ENCODE data around the gene LMAN2L. TPM values are rescaled to one million over a fixed set of nuclear protein-coding genes. Genes with fewer than 3 reads are reported as not detected.
A peak's percentile ranks its signal among the peaks of the same experiment; 100 is the strongest.

LMAN2L gene
- polyA plus RNA-seq, 1 of the 3 experiments (the other 2 are of a cell fraction), result 17.7 TPM

DNA sequence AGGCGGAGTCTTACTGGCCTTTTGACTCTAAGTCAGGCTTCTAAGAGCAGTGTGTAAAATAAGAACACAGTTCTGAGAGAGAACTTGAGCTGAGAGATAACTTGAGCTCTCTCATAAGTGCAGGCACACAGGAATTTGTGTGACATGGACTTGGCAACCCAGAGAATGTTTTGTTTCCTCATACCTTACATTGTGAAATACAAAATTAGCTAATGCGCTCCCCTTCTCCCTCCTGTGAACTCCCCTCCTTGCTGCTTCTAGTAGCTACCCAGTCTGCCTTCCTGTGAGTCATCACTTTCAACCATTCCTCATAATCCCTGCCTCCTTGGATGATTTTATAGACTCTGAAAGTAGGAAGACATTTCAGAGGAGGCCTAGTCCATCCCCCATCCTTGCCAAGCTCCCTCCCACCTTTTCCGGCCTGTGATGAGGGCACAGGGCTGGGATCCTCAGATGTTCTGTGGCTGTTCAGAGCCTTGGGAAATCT lies 74.7 kb downstream of the LMAN2L start (continued):
- TF ChIP-seq, protein P1, sequence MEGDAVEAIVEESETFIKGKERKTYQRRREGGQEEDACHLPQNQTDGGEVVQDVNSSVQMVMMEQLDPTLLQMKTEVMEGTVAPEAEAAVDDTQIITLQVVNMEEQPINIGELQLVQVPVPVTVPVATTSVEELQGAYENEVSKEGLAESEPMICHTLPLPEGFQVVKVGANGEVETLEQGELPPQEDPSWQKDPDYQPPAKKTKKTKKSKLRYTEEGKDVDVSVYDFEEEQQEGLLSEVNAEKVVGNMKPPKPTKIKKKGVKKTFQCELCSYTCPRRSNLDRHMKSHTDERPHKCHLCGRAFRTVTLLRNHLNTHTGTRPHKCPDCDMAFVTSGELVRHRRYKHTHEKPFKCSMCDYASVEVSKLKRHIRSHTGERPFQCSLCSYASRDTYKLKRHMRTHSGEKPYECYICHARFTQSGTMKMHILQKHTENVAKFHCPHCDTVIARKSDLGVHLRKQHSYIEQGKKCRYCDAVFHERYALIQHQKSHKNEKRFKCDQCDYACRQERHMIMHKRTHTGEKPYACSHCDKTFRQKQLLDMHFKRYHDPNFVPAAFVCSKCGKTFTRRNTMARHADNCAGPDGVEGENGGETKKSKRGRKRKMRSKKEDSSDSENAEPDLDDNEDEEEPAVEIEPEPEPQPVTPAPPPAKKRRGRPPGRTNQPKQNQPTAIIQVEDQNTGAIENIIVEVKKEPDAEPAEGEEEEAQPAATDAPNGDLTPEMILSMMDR (IDR thresholded peaks at IDR 0.05), result no peak
- TF ChIP-seq JUND (IDR thresholded peaks at IDR 0.05) (peak; percentile 37; the same call in 1 of the 2 replicates), NFIC (IDR thresholded peaks at IDR 0.05; ENCODE audit: borderline replicate concordance) (no peak), EZH2phosphoT487 (IDR thresholded peaks at IDR 0.05; ENCODE audit: borderline replicate concordance, low read depth) (no peak), RCOR1 (IDR thresholded peaks at IDR 0.05; ENCODE audit: low read length) (no peak), POLR2AphosphoS5 (IDR thresholded peaks at IDR 0.05; ENCODE audit: low read depth, low read length) (no peak), TAF1 (IDR thresholded peaks at IDR 0.05; ENCODE audit: borderline replicate concordance, low read depth, low read length) (no peak), RAD21 (IDR thresholded peaks at IDR 0.05; ENCODE audit: low read length) (no peak), GABPA (IDR thresholded peaks at IDR 0.05; ENCODE audit: low read depth) (no peak), EP300 (IDR thresholded peaks at IDR 0.05; ENCODE audit: borderline replicate concordance in 1 of 2, low read depth in 1 of 2, low read length in 1 of 2) (no peak)

DNA sequence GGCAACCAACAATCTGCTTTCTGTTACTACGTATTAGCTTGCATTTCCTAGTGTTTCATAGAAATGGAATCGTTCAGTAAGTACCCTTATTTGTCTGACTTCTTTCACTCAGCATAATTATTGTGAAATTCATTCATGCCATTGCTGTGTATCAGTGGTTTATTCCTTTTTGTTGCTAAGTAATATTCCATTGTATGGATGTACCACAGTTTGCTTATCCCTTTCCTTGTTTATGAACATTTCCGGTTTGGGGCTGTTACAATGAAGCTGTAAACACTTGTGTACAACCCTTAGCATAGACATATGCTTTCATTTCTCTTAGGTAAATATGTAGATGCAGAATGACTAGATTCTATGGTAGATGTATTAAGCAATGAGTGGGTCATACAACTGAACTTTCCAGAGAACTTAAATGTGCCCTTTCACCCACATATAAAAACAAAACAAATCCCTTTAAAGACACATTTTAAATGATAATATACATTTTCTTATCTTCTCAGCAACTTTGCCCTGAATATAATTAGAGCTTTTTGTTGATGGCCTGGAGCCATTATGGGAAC lies 75.4 kb downstream of the LMAN2L start:
- no peak overlapping the region for H3K4me3 ChIP-seq (ENCODE audit: low read depth in 2 of 2, low read length in 1 of 2)

More for the DNA sequence above, 75.4 kb downstream of the LMAN2L start:
- Histone ChIP-seq H2AFZ (ENCODE audit: low read depth) (peak overlapping the region; percentile 49; the same call in 1 of the 2 replicates), H3K36me3 (replicated peaks in 1 of 2; ENCODE audit: control insufficient read depth in 1 of 2, insufficient read depth in 2 of 2, low read length in 1 of 2) (no peaks in the 10 kb centered on the region), H3K9ac (no peak overlapping the region), H3K4me2 (no peak overlapping the region; the same call in 1 of the 2 replicates), H3K27me3 (ENCODE audit: insufficient read depth) (no peaks in the 10 kb centered on the region), H3K9me2 (no peaks in the 10 kb centered on the region), H3F3A (replicated peaks; ENCODE audit: insufficient read depth) (peaks cover 7% of the 10 kb centered on the region), H3K9me3 (no peaks in the 10 kb centered on the region), H4K20me1 (ENCODE audit: insufficient read depth) (no peaks in the 10 kb centered on the region), H3K4me1 (ENCODE audit: control insufficient read depth in 1 of 2, insufficient read depth in 2 of 2, low read depth in 1 of 2, low read length in 1 of 2) (peaks cover 0 to 14% of the 10 kb centered on the region in 2 experiments; a peak in 2 of 4 replicates), H3K79me2 (ENCODE audit: insufficient read depth) (no peaks in the 10 kb centered on the region), H3K27ac (ENCODE audit: low read depth in 2 of 2, low read length in 1 of 2) (peak overlapping the region in 1 of 2 experiments; percentile 82; a peak in 2 of 4 replicates)
- ChIA-PET POLR2A (no interaction called here), CTCF (interaction anchor here (1.0 kb wide), 1 partner anchor 255 kb away, joined by 3 read pairs; no protein-coding TSS in a partner anchor)
- 57% methylated on average over 3 of the region's 3 CpGs for WGBS (ENCODE audit: low lambda C conversion rate)
- TF ChIP-seq SIN3A (IDR thresholded peaks at IDR 0.05; ENCODE audit: borderline replicate concordance, low read depth, low read length), result no peak
- TF ChIP-seq GABPA (IDR thresholded peaks at IDR 0.05; ENCODE audit: low read depth), result no peak
- TF ChIP-seq NRF1 (IDR thresholded peaks at IDR 0.05; ENCODE audit: low read depth, low read length), result no peak
- TF ChIP-seq EP300 (IDR thresholded peaks at IDR 0.05; ENCODE audit: borderline replicate concordance in 1 of 2, low read depth in 1 of 2, low read length in 1 of 2), result no peak
- no peak for TF ChIP-seq FOSL2 (IDR thresholded peaks at IDR 0.05; ENCODE audit: borderline replicate concordance, low read depth)
- TF ChIP-seq, protein P2, sequence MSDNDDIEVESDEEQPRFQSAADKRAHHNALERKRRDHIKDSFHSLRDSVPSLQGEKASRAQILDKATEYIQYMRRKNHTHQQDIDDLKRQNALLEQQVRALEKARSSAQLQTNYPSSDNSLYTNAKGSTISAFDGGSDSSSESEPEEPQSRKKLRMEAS (IDR thresholded peaks at IDR 0.05; ENCODE audit: low read depth), result no peak
- TF ChIP-seq, protein P3, sequence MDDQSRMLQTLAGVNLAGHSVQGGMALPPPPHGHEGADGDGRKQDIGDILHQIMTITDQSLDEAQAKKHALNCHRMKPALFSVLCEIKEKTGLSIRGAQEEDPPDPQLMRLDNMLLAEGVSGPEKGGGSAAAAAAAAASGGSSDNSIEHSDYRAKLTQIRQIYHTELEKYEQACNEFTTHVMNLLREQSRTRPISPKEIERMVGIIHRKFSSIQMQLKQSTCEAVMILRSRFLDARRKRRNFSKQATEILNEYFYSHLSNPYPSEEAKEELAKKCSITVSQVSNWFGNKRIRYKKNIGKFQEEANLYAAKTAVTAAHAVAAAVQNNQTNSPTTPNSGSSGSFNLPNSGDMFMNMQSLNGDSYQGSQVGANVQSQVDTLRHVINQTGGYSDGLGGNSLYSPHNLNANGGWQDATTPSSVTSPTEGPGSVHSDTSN (IDR thresholded peaks at IDR 0.05), result no peak
- TF ChIP-seq, protein P4, sequence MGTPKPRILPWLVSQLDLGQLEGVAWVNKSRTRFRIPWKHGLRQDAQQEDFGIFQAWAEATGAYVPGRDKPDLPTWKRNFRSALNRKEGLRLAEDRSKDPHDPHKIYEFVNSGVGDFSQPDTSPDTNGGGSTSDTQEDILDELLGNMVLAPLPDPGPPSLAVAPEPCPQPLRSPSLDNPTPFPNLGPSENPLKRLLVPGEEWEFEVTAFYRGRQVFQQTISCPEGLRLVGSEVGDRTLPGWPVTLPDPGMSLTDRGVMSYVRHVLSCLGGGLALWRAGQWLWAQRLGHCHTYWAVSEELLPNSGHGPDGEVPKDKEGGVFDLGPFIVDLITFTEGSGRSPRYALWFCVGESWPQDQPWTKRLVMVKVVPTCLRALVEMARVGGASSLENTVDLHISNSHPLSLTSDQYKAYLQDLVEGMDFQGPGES (IDR thresholded peaks at IDR 0.05; ENCODE audit: low read depth, low read length), result no peak
- TF ChIP-seq FOXJ3 (CRISPR knock-in tag; IDR thresholded peaks at IDR 0.05), result no peak
- TF ChIP-seq, protein P5, sequence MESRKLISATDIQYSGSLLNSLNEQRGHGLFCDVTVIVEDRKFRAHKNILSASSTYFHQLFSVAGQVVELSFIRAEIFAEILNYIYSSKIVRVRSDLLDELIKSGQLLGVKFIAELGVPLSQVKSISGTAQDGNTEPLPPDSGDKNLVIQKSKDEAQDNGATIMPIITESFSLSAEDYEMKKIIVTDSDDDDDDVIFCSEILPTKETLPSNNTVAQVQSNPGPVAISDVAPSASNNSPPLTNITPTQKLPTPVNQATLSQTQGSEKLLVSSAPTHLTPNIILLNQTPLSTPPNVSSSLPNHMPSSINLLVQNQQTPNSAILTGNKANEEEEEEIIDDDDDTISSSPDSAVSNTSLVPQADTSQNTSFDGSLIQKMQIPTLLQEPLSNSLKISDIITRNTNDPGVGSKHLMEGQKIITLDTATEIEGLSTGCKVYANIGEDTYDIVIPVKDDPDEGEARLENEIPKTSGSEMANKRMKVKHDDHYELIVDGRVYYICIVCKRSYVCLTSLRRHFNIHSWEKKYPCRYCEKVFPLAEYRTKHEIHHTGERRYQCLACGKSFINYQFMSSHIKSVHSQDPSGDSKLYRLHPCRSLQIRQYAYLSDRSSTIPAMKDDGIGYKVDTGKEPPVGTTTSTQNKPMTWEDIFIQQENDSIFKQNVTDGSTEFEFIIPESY (IDR thresholded peaks at IDR 0.05; ENCODE audit: borderline replicate concordance, low read depth), result no peak
- no peak for TF ChIP-seq CHD2 (IDR thresholded peaks at IDR 0.05; ENCODE audit: low read length, partially characterized antibody)
- no peak for TF ChIP-seq NFIC (IDR thresholded peaks at IDR 0.05; ENCODE audit: borderline replicate concordance)
- no peak for TF ChIP-seq TAF1 (IDR thresholded peaks at IDR 0.05; ENCODE audit: borderline replicate concordance, low read depth, low read length)
- TF ChIP-seq POLR2AphosphoS5 (IDR thresholded peaks at IDR 0.05; ENCODE audit: low read depth, low read length), result no peak
- TF ChIP-seq GATA2 (CRISPR knock-in tag; IDR thresholded peaks at IDR 0.05), result no peak
- DNase-seq, result no peak
